GM12801 (cell line): Measurements from ENCODE around the gene TNS4.

Experiments
- TF ChIP-seq, protein P1 (sequence below): IDR thresholded peaks from one replicate; pipeline ENCODE4 v1.5.1; 2011; ENCODE audit warnings: control low read depth; ENCODE audit not compliant: insufficient read length; ENCODE audit errors: extremely low read depth

Gene TNS4

DNA sequence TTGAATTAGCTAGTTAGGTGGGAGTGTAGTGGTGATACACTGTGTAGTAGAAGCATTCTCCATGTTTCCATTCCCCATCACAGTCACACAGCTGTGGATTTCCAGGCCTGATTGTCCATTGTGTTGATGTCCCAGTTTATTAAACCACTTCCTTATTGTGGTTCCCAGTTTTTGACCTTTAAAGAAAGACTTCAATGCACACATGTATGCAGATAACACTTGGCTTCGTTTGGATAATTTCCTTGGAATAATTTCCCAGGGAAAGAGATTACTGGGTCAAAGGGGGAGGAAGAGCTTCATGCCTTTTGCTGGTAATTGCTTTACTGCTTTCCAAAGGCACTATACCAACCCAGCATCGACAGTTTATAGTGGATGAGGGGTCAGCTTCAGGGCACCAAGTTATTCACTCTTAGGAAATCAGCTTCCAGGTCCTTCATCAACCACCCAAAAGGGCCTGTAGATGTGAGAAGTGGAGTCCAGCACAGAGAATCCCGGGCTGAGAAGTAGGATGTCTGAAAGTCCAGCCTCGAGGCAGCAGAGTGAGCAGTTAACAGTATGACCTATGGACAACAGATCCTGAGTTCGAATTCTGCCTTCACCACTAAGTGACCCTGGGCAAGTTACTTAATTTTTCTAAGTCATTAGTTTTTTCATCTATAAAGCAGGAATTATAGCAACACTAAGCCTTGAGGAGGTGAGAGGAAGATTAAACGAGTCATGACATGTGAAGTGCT is 31.3 kb upstream of the TNS4 start:
- TF ChIP-seq, protein P1, sequence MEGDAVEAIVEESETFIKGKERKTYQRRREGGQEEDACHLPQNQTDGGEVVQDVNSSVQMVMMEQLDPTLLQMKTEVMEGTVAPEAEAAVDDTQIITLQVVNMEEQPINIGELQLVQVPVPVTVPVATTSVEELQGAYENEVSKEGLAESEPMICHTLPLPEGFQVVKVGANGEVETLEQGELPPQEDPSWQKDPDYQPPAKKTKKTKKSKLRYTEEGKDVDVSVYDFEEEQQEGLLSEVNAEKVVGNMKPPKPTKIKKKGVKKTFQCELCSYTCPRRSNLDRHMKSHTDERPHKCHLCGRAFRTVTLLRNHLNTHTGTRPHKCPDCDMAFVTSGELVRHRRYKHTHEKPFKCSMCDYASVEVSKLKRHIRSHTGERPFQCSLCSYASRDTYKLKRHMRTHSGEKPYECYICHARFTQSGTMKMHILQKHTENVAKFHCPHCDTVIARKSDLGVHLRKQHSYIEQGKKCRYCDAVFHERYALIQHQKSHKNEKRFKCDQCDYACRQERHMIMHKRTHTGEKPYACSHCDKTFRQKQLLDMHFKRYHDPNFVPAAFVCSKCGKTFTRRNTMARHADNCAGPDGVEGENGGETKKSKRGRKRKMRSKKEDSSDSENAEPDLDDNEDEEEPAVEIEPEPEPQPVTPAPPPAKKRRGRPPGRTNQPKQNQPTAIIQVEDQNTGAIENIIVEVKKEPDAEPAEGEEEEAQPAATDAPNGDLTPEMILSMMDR: no peak

DNA sequence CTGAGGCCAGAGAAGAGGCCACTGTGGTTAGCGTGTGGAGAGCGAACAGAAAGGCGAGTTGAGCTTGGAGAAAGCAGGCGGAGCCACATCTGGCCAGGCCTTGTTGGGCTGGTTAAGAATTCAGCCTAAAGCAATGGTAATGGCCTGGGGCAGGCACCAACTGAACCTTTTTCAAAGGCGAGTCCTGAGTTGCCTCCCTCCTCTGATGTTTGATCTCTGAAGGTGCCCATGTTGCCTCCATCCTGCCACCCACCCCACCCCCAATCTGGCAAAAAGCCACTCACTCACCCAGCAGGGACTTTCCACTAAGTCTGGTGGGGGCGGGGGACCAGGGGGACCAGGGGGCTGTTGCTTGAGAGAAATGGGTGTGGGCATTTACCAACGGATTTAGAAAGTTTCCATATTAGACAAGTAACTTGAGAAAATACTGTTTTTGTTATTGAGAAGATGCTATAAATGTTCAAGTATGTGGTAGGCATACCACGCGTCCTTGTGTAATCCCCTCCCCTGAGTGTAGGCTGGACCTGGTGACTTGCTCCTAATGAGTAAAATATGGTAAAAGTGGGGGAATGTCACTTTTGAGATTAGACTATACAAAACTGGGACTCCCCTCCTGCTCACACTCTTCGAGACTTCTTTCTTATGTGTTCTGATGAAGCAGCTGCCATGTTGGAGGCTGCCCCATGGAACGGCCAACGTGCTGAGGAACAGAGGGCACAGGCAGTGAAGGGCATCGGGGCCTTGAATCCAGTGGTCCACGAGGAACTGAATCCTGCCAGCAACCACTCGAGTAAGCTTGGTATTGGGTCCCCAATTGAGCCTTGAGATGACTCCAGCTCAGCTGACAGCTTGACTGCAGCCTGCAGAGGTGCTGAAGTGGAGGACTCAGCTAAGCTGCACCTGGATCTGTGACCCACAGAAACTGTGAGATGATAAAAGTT is 29.9 kb upstream of the TNS4 start:
- TF ChIP-seq, protein P1: no peak

DNA sequence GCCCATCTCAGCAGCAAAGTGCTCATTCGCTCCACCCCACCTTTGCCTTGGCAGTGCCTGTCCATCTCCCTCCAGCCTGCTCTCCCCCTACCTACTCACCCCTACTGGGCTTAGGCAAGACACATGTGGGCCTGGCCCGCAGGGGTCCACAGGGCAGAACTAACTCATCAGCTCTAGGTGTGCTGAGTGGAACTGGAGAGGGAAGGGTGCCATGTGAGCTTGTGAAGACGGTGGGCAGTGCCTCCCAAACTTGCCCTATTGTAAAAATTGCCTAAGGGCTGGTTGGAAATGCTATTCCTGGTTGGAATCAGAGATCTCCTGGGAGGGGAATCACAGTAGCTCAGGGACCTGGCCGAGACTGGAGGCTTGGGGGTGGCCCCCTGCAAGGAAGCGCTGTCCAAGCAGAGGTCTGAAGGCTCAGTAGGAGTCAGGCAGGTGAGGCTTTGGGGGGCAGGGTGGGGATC is 29.1 kb upstream of the TNS4 start:
- TF ChIP-seq, protein P1: no peak

DNA sequence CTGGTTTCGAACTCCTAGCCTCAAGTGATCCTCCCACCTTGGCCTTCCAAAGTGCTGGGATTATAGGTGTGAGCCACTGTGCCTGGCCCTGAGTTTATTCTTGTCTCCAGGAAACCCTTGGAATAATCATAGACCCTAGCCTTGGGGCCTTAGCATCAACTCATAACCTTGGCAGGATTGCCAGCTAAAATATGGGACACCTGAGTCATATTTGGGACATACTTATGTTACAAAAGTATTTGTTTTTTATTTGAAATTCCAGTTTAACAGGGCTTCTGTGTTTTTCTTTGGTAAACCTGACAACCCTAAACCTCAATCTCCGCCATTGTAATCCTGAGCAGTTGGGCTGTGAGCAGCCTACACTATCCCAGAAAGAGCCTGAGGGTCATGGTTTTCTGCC is 28.6 kb upstream of the TNS4 start:
- TF ChIP-seq, protein P1: no peak

DNA sequence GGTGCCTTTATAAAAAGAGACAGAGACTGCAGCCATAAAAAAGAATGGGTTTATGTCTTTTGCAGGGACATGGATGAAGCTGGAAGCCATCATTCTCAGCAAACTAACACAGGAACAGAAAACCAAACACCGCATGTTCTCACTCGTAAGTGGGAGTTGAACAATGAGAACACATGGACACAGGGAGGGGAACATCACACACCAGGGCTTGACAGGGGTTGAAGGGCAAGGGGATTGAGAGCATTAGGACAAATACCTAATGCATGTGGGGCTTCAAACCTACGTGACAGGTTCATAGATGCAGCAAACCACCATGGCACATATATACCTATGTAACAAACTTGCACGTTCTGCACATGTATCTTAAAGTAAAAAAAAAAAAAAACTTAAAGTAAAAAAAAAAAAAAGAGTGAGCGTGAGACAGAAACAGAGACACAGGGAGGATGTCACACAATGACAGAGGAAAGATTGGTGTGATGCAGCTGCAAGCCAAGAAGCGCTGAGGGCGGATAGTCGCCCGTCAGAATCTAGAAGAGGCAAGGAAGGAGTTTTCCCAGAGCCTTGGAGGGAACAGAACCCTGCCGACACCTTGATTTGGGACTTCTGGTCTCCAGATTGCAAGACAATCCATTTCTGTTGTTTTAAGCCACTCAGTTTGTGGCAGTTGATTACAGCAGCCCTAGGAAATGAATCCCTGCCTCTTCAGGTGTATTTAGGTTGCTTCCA is 27.4 kb upstream of the TNS4 start:
- TF ChIP-seq, protein P1: no peak

DNA sequence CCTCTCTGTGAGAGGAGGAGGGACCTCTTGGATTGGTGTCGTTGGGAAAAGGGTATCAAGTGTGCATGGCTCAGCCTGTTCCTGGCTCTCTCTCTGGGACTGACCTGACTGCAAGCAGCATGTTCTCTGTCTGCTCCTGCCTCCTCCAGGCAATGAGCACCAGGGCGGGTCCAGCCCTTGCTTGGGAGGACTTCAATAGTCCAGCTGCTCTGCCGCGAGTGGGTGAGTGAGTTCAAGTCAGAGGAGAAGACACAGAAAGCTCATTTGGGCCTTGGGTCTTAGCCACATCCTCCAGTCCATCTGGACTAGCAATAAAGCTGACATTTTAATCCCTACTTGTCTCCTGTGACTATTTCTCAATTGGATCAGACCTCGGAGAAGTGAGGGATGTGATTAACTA is 25.2 kb upstream of the TNS4 start:
- TF ChIP-seq, protein P1: no peak

DNA sequence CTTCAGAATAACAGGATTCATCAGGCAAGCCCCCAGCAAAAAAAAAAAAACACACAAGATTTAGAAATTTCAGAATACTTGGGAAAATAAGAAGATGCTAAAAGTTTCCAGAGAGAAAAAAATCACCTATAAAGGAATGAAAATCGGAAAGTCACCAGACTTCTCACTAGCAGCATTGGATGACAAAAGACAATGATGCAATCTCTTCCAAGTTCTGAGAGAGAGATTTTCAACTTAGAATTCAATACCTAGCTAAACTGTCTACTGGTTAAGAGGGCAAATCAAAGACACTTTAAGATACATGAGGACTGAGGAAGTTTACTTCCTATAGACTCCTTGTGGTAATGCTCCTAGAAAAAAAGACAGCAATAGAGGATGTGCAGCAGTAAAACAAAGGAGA is 23.9 kb upstream of the TNS4 start:
- TF ChIP-seq, protein P1: no peak
